Measurements from ENCODE around the gene PDE8A.
"Not testable (repeated sequence)": the region's sequence is repeated elsewhere in the genome, so short reads cannot be mapped to it uniquely, and the experiment has no call there.

Gene PDE8A

GRCh38 chr15:84987949-84988624 is 6.4 kb downstream of the PDE8A start:
- DNase-seq (ENCODE audit: insufficient read length, low spot score): no peak
- no peak for FAIRE-seq

- FAIRE-seq (no peak), DNase-seq (ENCODE audit: insufficient read length, low spot score) (no peak)
Observed at GRCh38 chr15:84988909-84989644, 7.4 kb downstream of the PDE8A start.

DNA sequence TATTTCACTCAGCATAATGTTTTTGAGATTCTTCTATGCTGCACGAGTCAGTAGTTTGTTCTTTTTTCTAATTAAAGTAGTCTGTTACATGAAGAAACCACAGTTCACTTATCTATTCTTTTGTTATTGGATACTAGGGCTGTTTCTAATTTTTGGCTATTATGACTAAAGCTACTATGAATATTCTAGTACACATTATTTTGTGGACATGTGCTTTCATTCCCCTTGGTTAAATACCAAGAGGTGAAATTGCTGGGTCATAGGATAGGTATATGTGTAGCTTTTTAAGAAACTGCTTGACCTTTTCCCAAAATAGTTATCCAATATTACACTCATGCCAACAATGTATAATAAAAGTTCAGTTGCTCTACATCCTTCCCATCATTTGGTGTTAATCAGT is 8.9 kb downstream of the PDE8A start:
- DNase-seq (ENCODE audit: insufficient read length, low spot score) (no peak), FAIRE-seq (no peak)

GRCh38 chr15:84991014-84991712 is 9.5 kb downstream of the PDE8A start:
- DNase-seq (ENCODE audit: insufficient read length, low spot score) (no peak), FAIRE-seq (no peak)

- FAIRE-seq: no peak
- DNase-seq (ENCODE audit: insufficient read length, low spot score): peak; percentile 14
Observed at GRCh38 chr15:84992157-84992944, 10.7 kb downstream of the PDE8A start.

GRCh38 chr15:84996055-84996454 is 14.4 kb downstream of the PDE8A start:
- FAIRE-seq (no peak), DNase-seq (ENCODE audit: insufficient read length, low spot score) (no peak)

DNA sequence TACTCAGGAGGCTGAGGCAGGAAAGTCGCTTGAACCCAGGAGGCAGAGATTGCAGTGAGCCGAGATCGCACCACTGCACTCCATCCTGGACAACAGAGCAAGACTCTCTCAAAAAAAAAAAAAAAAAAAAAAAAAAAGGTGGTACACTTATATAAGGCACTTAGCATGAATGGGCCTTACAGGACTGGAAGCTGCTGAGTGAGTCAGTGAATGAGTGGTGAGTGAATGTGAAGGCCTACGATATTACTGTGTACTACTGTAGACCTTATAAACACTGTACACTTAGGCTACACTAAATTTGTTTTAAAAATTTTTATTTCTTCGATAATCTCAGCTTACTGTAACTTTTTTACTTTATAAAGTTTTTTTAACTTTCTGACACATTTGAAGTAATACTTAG is 15.1 kb downstream of the PDE8A start:
- FAIRE-seq; DNase-seq (ENCODE audit: insufficient read length, low spot score): not testable (repeated sequence)

GRCh38 chr15:84997214-84997613 is 15.6 kb downstream of the PDE8A start:
- FAIRE-seq; DNase-seq (ENCODE audit: insufficient read length, low spot score): not testable (repeated sequence)

DNA sequence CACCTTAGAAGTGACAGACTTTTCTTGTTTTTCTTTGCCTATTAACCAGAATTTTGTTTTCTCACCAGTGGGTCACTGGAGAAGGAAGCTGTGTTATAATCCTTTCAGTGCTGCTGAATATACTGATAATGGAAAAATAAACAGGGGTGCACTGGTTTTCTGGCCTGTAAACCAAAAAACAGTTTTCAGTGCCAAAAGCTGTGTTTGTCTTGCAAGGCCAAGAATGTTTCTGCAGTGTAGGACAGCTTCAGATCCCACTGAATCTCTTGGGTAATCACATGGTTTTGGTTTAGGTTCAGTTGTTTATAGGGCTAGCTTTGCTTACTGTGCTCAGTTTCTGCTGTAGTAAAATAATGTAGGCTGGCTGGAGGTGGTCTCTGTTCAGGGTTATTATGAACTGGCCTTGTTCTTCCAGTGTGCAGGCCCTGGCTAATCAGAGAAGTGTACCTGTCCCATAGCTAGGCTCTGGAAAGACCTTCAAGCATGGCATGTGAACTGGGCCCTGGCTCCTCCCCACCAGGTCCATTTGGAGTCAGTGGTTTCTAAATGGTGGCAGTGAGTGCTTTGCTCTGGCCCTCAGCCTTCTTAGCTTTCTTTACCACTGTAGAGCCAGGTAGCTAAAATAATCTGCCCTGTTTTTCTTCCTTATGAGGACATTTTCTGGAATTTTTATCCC is 18.7 kb downstream of the PDE8A start:
- DNase-seq (ENCODE audit: insufficient read length, low spot score): no peak
- FAIRE-seq: no peak

GRCh38 chr15:85000937-85001336 is 19.3 kb downstream of the PDE8A start:
- DNase-seq (ENCODE audit: insufficient read length, low spot score) (no peak), FAIRE-seq (no peak)

DNA sequence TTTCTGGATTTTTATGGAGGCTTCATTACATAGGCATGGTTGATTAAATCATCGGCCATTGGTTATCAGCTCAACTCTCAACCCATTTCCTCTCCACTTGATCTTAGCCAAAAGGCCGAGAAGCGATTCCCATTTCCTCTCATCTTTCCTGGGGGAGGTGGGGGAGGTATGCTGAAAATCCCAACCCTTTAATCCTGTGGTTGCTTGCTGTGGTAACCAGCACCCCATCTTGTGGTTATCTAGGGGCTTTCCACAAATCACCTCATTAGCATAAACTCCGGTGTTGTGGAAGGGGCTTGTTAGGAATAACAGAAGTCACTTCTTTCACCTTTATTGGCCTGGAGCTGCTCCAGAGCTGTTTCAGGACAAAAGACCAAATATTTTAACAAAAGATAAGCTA is 20.9 kb downstream of the PDE8A start:
- no peak for FAIRE-seq
- DNase-seq (ENCODE audit: insufficient read length, low spot score): no peak

GRCh38 chr15:85003593-85004312 is 22.1 kb downstream of the PDE8A start:
- DNase-seq (ENCODE audit: insufficient read length, low spot score) (no peak), FAIRE-seq (no peak)

- DNase-seq (ENCODE audit: insufficient read length, low spot score): no peak
- FAIRE-seq: no peak
Observed at GRCh38 chr15:85004550-85004949, 22.9 kb downstream of the PDE8A start.

DNA sequence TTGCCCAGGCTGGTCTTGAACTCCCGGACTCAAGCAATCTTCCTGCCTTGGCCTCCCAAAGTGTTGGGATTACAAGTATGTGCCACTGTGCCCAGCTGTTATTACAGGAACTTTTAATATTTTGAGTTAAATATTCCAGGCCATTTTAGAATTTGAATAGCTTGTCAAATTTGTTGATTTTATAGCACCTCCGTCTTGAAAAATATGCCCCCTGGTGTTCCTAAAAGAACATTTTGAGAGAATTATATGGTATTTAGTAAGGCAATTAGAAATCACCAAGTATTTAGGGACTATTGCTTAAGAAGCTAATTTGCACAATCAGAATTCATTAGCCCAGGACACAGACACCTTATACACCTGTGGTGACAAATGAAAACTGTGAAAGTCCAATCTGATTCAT is 23.7 kb downstream of the PDE8A start:
- DNase-seq (ENCODE audit: insufficient read length, low spot score): no peak
- FAIRE-seq: no peak

DNA sequence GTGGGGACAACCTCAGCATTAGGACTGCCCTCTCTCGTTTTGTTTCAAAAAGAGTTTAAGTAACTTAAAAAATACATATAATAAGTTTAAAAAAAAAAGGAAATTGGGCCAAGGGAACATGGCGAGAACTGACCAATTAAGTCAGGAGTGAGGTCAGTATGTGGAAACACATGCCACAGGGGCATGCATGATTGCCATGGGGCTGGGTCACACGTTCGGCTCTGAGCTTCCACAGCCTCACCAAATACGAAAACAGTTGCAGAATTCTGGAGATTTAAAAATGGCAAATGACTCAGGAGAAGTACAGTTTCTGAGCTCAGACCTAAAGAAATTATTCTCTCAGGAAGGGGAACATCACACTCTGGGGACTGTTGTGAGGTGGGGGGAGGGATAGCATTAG is 24.1 kb downstream of the PDE8A start:
- FAIRE-seq (no peak), DNase-seq (ENCODE audit: insufficient read length, low spot score) (no peak)

- no peak for FAIRE-seq
- DNase-seq (ENCODE audit: insufficient read length, low spot score): no peak
Observed at GRCh38 chr15:85006201-85006600, 24.5 kb downstream of the PDE8A start.

GRCh38 chr15:85006655-85007054 is 25.0 kb downstream of the PDE8A start:
- FAIRE-seq (no peak), DNase-seq (ENCODE audit: insufficient read length, low spot score) (no peak)

- DNase-seq (ENCODE audit: insufficient read length, low spot score): no peak
- no peak for FAIRE-seq
Observed at GRCh38 chr15:85007137-85007536, 25.5 kb downstream of the PDE8A start.

GRCh38 chr15:85007741-85008397 is 26.2 kb downstream of the PDE8A start:
- no peak for FAIRE-seq
- DNase-seq (ENCODE audit: insufficient read length, low spot score): no peak
